HG03196 (cell line): ENCODE results near the gene ANO8.
"Not testable (repeated sequence)": the region's sequence is repeated elsewhere in the genome, so short reads cannot be mapped to it uniquely, and the experiment has no call there.

Experiments used
- ATAC-seq: cut with Tn5 transposase; IDR thresholded peaks from one replicate; pipeline ENCODE4 v1.9.1; 2021; ENCODE audit not compliant: unreplicated experiment

Gene ANO8

DNA sequence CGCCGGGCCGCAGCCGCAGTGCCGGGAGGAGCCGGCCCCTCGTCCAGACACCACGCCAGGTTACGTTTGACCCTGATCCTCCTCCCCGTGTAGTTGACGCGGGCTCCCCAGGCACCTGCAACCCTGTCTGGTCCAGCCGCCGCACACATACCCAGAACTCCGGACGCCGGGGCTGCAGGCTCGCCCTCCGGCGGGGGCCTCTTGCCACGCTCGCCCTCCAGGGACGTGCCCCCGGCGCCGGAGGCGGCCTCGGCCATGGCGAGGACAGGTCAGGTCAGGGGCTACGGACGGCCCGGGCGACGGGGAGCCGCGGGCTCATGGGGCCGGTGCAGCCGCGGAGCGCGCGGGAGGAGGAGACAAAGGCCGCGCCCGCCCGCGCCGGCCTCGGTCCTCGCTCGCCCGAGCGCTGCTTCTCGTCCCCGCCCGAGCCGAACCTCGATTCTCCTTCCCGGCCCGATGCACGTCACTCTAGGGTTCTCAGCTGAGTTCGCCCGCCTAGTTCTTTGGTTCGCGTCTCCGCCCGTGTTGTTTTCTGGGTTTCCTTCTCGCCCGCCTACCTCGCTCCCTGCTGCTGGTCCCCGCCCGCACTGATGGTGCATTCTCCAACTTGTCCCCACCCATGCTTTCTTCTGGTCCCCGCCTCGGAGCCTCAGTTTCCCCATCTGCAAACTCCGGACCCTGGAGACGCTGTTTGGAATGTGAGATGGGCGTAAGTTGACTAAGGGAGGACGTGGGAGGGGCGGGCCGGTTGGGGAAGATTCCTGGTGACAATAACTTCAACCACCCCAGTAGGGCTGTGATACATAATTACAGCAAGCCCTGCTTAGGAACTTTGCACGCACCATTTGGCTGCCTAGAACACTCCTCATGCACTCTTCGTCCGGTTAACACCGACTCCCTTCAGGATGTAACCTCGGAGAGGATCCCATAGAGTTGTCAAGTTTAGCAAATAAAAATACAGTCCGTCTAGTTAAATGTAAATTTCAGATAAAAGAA lies at the start of gene ANO8:
Gene ANO8, minus strand, starts transcription at position 442 of the 996 bp plus-strand sequence. Its CDS starts 185 bp downstream, at position 257.
- no peak for ATAC-seq

DNA sequence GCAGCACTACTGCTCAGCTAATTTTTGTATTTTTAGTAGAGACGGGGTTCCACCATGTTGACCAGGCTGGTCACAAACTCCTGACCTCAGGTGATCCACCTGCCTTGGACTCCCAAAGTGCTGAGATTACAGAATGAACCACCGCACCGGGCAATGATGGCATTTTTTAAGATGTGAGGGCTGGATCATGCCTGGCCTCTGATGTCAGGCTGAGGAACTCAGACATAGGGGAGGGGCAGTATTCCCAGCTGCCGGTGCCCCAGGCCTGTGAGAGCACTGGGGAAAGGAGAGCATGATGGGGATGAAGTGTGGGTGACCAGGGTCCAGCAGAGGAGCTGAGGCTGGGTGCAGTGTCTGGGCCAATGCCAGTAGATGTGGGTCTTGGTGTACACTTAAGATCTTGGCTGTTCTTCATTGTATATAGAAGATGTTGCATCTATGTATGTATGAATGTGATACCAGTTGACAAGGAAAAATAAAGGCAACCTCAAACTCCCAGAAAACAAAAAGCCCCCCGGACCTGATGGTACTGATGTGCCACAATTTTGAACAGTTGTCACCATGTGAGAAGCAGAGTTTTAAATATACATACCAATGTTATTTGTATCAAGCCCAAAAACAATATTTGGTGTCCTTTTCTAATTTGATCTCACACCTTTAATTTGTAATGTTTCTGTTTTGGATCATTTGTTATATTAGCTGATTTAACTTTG lies 45.9 kb upstream of the ANO8 start:
- ATAC-seq: no peak

DNA sequence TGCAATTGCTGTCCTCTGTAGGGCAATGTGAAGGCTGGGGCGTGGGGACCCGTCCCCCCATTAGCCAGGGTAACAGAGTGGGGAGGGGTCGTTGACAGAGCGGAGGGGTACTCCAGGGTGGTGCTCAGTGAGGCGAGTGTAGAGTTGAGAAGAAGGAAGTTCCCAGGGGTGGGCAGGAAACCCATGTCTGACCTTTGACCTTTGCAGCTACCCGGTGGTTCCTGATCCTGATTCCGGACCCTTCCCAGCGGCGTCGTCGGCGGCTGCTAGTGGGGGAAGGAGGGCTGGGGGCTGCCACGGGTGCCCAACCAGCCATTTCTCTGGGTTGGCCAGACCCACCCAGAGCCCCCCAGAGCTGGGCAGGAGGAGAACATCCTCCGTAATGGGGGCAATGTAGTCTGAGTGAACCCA lies 44.6 kb upstream of the ANO8 start:
- ATAC-seq: no peak

GRCh38 chr19:17378271-17378670 lies 43.6 kb upstream of the ANO8 start:
- no peak for ATAC-seq

DNA sequence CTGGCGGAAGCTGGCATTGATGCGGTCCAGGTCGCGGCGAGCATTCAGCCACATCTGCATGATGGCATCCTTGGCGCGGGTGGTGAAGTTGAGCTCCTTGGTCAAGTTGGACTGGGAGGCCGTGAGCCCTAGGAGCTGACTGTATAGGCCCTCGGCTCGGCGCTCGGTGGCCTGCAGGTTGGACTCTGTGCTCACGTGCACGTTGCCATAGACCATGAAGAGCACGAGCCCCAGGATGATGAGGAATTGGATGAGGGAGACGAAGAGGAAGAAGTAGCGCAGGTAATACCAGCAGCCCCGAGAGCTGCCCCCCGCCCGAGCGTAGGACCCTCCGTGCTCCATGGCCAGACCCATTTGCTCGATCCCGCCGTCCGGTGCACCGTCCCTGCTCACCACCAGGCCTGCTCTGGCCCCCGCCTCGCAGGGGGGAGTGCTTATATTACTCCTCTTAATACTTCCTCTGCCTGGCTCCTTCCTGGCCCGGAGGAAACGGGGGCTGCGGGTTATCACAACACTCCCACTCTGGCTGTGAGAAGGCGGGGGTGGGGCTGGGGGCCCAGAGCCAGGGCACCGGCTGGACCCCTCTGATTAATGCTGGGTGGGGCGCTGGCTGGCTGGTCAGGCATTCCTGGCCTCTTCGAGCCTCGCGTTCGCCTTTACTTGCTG lies 42.4 kb upstream of the ANO8 start, which contains the start of gene PLVAP:
Gene PLVAP, minus strand, starts transcription at position 408 of the 666 bp plus-strand sequence. Its CDS starts 54 bp downstream, at position 354.
- no peak for ATAC-seq

DNA sequence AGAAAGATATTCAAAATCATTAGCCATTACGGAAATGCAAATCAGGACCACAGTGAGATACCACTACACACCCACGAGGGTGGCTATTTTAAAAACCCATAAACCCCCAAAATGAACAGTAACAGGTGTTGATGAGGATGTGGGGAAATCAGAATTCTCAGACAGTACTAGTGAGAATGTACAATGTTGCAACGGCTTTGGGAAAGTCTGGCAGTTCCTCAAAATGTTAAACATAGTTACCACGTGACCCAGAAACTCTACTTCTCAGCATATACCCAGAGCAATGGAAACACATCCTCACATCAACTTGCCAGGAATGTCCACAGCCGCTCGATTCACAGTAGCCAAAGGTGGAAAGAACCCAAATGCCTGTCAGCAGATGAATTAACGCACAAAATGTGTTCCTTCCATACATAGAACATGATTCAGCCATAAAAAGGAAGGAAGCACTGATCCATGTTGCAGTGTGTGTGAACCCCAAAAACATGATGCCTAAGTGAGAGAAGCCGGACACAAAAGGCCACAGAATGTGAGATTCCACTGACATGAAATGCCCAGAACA lies 35.5 kb upstream of the ANO8 start:
- peak; percentile 87 for ATAC-seq

DNA sequence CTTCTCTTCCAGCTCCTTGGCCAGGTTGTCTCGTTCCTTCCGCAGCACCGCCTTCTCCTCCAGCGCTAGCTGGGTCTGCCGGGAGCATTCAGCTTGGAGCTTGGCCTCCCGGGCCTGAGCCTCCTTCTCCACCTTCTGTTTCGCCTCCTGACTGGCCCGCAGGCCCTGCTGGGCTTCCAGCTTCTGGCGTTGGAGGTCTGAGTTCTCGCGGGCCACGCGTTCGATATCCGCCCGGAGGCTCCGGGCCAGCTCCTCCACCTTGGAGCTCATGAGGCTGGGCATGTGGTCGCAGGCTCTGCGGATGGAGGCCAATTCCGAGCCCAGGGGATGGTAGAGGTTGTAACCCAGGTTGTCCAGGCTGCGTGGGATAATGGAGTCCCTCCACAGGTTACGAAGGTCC lies 30.7 kb upstream of the ANO8 start:
- no peak for ATAC-seq

DNA sequence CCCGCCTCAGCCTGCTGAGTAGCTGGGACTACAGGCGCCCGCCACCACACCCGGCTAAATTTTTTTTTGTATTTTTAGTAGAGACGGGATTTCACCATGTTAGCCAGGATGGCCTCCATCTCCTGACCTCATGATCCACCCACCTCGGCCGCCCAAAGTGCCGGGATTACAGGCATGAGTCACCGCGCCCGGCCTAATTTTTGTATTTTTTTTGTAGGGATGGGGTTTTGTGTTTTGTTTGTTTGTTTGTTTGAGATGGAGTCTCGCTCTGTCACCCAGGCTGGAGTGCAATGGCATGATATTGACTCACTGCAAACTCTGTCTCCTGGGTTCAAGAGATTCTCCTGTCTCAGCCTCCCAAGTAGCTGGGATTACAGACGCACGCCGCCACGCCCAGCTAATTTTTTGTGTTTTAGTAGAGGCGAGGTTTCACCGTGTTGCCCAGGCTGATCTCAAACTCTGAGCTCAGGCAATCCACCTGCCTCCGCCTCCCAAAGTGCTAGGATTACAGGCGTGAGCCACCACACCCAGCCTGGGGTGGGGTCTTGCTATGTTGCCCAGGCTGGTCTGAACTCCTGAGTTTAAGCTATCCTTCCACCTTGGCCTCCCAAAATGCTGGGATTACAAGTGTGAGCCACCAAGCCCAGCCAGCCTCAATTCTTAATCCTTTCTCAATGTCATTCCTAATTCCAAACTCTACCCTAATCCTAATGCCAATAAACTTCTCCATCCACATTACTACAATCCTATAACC lies 29.4 kb upstream of the ANO8 start:
- not testable (repeated sequence) for ATAC-seq

DNA sequence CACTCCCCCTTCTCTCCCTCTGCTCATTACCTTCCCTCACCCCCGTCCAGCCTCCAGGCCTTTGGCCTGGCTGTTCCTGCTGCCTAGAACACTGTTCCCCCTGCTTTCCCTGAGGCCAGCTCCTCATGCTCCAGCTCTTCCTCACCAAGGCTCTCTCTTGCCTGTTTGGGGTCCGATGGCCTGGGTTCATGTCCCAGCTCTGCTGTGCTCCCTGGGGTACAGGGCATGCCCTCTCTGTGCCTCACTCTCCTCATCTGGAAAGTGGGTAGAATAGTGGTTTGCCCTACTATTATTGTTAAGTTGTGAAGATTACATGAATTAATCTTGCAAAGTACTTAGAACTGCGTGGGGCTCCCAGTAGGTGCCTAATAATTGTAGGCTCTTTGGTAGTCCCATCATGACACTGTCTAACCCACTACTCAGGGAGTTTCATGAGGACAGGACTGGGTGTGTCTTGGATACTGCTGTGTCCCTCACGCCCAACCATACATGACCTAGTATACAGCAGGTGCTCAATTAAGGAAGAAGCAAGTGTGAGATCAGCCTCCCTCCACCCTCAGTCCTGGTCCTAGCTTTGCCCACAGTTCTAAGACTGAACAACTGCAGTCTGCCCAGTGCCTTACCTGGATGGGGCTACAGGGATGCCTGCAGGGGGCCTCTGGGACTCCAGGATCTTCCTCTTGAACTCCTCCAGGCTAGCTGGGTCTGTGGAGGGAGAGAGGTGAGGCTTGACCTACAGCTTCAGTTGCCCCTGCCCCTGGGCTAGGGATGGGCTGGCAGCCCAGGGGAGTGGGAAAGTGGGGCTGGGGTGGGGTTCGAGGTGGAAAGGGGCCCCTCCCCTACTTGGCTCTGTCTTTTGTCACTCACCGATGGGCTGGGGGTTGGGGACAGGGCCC lies 25.5 kb upstream of the ANO8 start:
- no peak for ATAC-seq

DNA sequence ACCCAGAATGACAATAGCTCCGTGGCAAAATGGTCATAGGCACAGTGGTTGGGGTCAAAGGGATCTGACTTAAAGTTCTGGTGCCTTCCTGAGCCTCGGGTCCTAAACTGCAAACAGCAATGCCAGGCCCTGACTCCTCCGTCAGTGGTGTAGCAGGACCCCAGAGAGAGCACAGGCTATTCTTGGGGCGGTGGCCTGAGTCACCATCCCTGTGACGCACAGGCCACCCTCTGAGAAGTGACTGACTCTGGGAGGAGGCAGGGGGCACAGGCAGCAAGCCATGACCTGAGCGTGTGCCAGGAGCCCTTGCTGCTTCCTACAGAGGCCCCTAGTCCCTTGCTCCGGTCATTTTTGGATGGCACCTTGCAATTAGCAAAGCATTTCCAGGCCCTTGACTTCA lies 23.7 kb upstream of the ANO8 start:
- ATAC-seq: no peak

DNA sequence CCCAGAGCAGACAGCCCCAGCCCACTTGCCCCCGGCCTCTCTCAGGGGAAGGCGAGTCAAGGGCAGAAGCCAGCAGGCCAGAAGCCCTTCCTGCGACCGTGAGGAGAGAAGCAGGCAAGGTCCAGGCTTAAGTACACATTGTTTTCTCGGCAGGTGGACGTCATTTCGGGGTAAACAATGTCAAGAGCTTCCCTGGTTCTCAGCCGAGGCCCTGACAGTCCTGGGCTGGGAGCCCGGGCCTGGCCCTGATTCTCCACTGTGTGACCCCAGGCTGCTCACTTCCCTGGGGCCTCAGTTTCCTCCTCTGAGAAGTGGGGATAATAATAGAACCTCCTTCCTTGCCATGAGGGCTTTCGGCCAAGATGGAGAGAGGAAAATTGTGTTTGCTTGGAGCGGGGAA lies 23.1 kb upstream of the ANO8 start:
- no peak for ATAC-seq

DNA sequence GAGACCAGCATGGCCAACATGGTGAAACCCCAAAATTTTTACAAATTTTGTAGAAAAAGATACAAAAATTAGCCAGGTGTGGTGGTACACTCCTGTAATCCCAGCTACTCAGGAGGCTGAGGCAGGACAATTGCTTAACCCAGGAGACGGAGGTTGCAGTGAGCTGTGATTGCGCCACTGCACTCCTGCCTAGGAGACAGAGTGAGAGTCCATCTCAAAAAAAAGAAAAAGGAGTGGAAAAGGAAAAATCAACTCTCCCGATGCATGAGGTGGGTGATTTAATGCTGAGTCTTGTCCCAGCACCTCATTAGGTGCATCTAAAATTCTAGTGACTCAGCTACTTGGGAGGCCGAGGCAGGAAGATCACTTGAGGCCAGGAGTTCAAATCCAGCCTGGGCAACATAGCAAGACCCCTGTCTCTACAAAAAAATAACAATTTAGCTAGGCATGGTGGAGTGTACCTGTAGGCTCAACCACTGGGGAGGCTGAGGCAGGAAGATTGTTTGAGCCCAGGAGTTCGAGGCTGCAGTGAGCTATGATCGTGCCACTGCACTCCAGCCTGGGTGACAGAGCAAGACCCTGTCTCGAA lies 22.5 kb upstream of the ANO8 start:
- ATAC-seq: no peak

DNA sequence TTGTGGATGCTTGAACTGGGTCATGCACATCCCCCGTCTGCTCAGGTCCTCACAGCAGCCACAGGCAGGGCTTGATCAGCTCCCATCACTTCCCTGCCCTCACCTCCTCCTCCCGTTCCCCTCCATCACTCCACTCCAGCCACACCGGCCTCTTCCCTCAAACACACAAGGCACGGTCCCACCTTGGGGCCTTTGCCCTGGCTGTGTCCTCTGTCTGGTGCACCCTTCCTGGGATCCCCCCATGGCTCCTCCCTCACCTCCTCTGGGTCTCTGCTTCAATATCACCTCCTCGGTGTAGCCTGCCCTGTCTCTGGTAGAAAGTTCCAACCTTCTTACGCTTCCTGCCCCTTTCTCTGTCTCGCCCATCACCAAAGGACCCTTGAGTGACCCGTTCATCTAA lies 18.7 kb upstream of the ANO8 start:
- no peak for ATAC-seq

GRCh38 chr19:17352608-17353280 lies 18.1 kb upstream of the ANO8 start:
- no peak for ATAC-seq

- no peak for ATAC-seq
Observed at GRCh38 chr19:17351815-17352435, 17.3 kb upstream of the ANO8 start.

GRCh38 chr19:17348700-17349099 lies 14.0 kb upstream of the ANO8 start:
- no peak for ATAC-seq

GRCh38 chr19:17347877-17348276 lies 13.2 kb upstream of the ANO8 start:
- ATAC-seq: no peak

- no peak for ATAC-seq
Observed at GRCh38 chr19:17347361-17347760, 12.7 kb upstream of the ANO8 start.
